Heart left ventricle (tissue), 13 donors: Measurements from ENCODE around the gene SLC2A10.

ENCODE experiments used
- CTCF ChIP-seq, 12 donors: fragments of 200-600 bp; sonication (generic) in 4 of 12; IDR thresholded peaks; one replicate each; pipeline versions ENCODE4 v1.5.0 to v1.8.0; 2018 to 2022; ENCODE audit warnings: antibody characterized with exemption in 12 of 12, mild to moderate bottlenecking in 5 of 12
- POLR2A ChIP-seq, 2 donors: fragments of 450-650 bp; IDR thresholded peaks; one replicate each; pipeline ENCODE4 v1.6.1; 2017; ENCODE audit warnings: antibody characterized with exemption in 2 of 2, mild to moderate bottlenecking in 2 of 2, moderate library complexity in 2 of 2
- donor health status: ischemic (EF 13 %, LVEDD 7.1; RV severe dilation, severe dysfunction).
- donor health status: DM: no; HTN: yes; CAD: no.
- donor health status: DM: no; HTN: no; CAD: no.
- donor health status: ischemic (EF 25% LVEDD 6.9; RV normal size, moderate dysfunction).
- donor health status: ischemic (EF 25% LVEDD 5.7; RV mildly dilated, moderate dysfunction).
- donor health status: ischemic (EF 35%, LVEDD 5.7; RV mildly dilated, moderate dysfunction).
- donor health status: nonischemic (EF 11% LVEDD 7.7; RV severe dilation, severe dysfunction).
- donor health status: DM: yes; HTN: yes; CAD: no.
- donor health status: PGD.
- donor health status: ischemic (EF 29% LVEDD 5.4; RV normal size, mild dysfunction).
- donor health status: nonischemic (EF 23%, LVEDD 6.1; RV moderate dilation, normal function).

DNA sequence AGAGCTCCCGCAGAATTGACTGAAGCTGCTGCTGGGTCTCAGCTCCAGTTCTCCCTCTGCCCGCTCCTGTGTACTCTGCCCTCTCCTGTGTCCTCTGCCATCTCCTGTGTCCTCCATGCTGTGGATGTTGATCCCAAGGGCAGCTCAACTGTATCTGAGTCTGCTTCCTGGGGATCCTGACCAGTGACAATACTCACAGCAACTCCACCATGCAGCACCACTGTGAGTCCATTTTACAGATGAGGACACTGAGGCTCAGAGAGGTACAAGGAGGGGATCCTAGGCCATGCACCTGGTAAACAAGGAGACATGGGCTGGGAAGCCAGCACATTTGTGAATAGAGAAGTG is 28.8 kb upstream of the SLC2A10 start:
- TF ChIP-seq POLR2A (IDR thresholded peaks at IDR 0.05) (no peak), CTCF (IDR thresholded peaks at IDR 0.05) (no peak)
